ENCODE measurements around the gene NT5C1B. TPM values are rescaled to one million over a fixed set of nuclear protein-coding genes. Genes with fewer than 3 reads are reported as not detected.

Gene NT5C1B
- total RNA-seq, 2 experiments from 2014 or later, result not detected

GRCh38 chr2:18549083-18549482, 40.3 kb downstream of the NT5C1B start:
- H3K36me3 ChIP-seq (ENCODE audit: insufficient read depth, low read length), result peaks cover 26% of the 10 kb centered on the region
- H2AFZ ChIP-seq (ENCODE audit: low read length), result no peak overlapping the region
- peaks cover 13% of the 10 kb centered on the region for H3K4me1 ChIP-seq (ENCODE audit: insufficient read depth, low read length, poor library complexity, severe bottlenecking)
- ChIA-PET POLR2A (interaction anchor here (1.1 kb wide), 1 partner anchor 11 kb away, joined by 4 read pairs; no protein-coding TSS in a partner anchor), CTCF (ENCODE audit: unreplicated experiment) (interaction anchor here (0.6 kb wide), 1 partner anchor 280 kb away, joined by 3 read pairs; no protein-coding TSS in a partner anchor)
- TF ChIP-seq CTCF (conservative IDR thresholded peaks at IDR 0.05; ENCODE audit: low read length) (no peak), EZH2phosphoT487 (IDR thresholded peaks at IDR 0.05; ENCODE audit: borderline replicate concordance, low read depth, low read length) (no peak)
- no peak for DNase-seq (ENCODE audit: low spot score)
- peaks cover under 1% of the 10 kb centered on the region; the same call in 1 of the 2 replicates for H3K79me2 ChIP-seq (ENCODE audit: insufficient read depth, low read depth, low read length)
- H3K27ac ChIP-seq (ENCODE audit: low read depth, low read length, poor library complexity, severe bottlenecking), result no peak overlapping the region
- H3K9me3 ChIP-seq (ENCODE audit: low read length), result no peaks in the 10 kb centered on the region
- no peak overlapping the region for H3K4me3 ChIP-seq (ENCODE audit: low read depth, low read length, poor library complexity, severe bottlenecking)
- H4K20me1 ChIP-seq (ENCODE audit: insufficient read depth, low read length), result peaks cover 9% of the 10 kb centered on the region; the same call in 1 of the 2 replicates
- no peaks in the 10 kb centered on the region; the same call in 1 of the 2 replicates for H3K9me2 ChIP-seq (ENCODE audit: insufficient read depth, low read length)
- BruUV-seq (replicated peaks), result no TSS peak
- no peak overlapping the region for H3K4me2 ChIP-seq (ENCODE audit: low read length)
- intact Hi-C loops (cut with micrococcal nuclease; ENCODE audit: unreplicated experiment), result no loop called here

DNA sequence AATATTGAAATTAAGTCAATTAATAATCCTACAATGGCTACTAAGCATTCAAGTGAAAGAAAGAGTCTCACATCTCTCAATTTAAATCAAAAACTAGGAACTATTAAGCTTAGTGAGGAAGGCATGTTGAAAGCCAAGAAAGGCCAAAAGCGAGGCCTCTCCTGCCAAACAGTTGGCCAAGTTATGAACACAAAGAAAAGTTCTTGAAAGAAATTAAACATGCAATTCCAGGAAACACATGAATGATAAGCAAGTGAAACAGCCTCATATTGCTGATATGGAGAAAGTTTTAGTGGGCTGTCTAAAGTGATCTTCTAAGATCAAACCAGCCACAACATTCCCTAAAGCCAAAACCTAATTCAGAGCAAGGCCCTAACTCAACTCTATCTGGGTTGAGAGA, 40.7 kb downstream of the NT5C1B start:
- Histone ChIP-seq H3K36me3 (ENCODE audit: insufficient read depth, low read length) (peaks cover 22% of the 10 kb centered on the region; the same call in 1 of the 2 replicates), H3K79me2 (ENCODE audit: insufficient read depth, low read depth, low read length) (no peaks in the 10 kb centered on the region), H3K4me1 (ENCODE audit: insufficient read depth, low read length, poor library complexity, severe bottlenecking) (peaks cover 13% of the 10 kb centered on the region), H3K9me2 (ENCODE audit: insufficient read depth, low read length) (no peaks in the 10 kb centered on the region; the same call in 1 of the 2 replicates), H3K4me3 (ENCODE audit: low read depth, low read length, poor library complexity, severe bottlenecking) (no peak overlapping the region), H3K9me3 (ENCODE audit: low read length) (no peaks in the 10 kb centered on the region), H2AFZ (ENCODE audit: low read length) (no peak overlapping the region), H3K4me2 (ENCODE audit: low read length) (no peak overlapping the region), H4K20me1 (ENCODE audit: insufficient read depth, low read length) (peaks cover 9% of the 10 kb centered on the region; the same call in 1 of the 2 replicates), H3K27ac (ENCODE audit: low read depth, low read length, poor library complexity, severe bottlenecking) (no peak overlapping the region)
- intact Hi-C loops (cut with micrococcal nuclease; ENCODE audit: unreplicated experiment), result no loop called here
- no TSS peak for BruUV-seq (replicated peaks)
- TF ChIP-seq EZH2phosphoT487 (IDR thresholded peaks at IDR 0.05; ENCODE audit: borderline replicate concordance, low read depth, low read length) (no peak), CTCF (conservative IDR thresholded peaks at IDR 0.05; ENCODE audit: low read length) (no peak)
- CTCF ChIA-PET (ENCODE audit: unreplicated experiment), result interaction anchor here (0.6 kb wide), 1 partner anchor 280 kb away, joined by 3 read pairs; no protein-coding TSS in a partner anchor
- no peak for DNase-seq (ENCODE audit: low spot score)
- POLR2A ChIA-PET, result interaction anchor here (1.1 kb wide), 1 partner anchor 11 kb away, joined by 4 read pairs; no protein-coding TSS in a partner anchor

GRCh38 chr2:18546567-18546966, 42.8 kb downstream of the NT5C1B start:
- Histone ChIP-seq H3K79me2 (ENCODE audit: insufficient read depth, low read depth, low read length) (no peaks in the 10 kb centered on the region), H3K4me2 (ENCODE audit: low read length) (peak overlapping the region; percentile 35; the same call in 1 of the 2 replicates), H3K27ac (ENCODE audit: low read depth, low read length, poor library complexity, severe bottlenecking) (no peak overlapping the region), H3K9me2 (ENCODE audit: insufficient read depth, low read length) (no peaks in the 10 kb centered on the region; the same call in 1 of the 2 replicates), H4K20me1 (ENCODE audit: insufficient read depth, low read length) (peaks cover 9% of the 10 kb centered on the region; the same call in 1 of the 2 replicates), H3K9me3 (ENCODE audit: low read length) (no peaks in the 10 kb centered on the region), H3K4me1 (ENCODE audit: insufficient read depth, low read length, poor library complexity, severe bottlenecking) (peaks cover 13% of the 10 kb centered on the region), H2AFZ (ENCODE audit: low read length) (peak overlapping the region; percentile 25; the same call in 1 of the 2 replicates), H3K4me3 (ENCODE audit: low read depth, low read length, poor library complexity, severe bottlenecking) (no peak overlapping the region), H3K36me3 (ENCODE audit: insufficient read depth, low read length) (0 out of 2 replicates have a peak, but pooled peaks cover 1% of the 10 kb centered on the region)
- BruUV-seq (replicated peaks), result no TSS peak
- ChIA-PET CTCF (ENCODE audit: unreplicated experiment) (no interaction called here), POLR2A (interaction anchor here (0.7 to 1.6 kb wide), 6 partner anchors 9 to 31 kb away, joined by 3 to 10 read pairs (median 4); partner anchors contain the start of gene RDH14)
- intact Hi-C loops (cut with micrococcal nuclease; ENCODE audit: unreplicated experiment), result no loop called here
- TF ChIP-seq EZH2phosphoT487 (IDR thresholded peaks at IDR 0.05; ENCODE audit: borderline replicate concordance, low read depth, low read length), result no peak
- no peak for TF ChIP-seq CTCF (conservative IDR thresholded peaks at IDR 0.05; ENCODE audit: low read length)
- DNase-seq (ENCODE audit: low spot score), result peak; percentile 5
